Activated CD8-positive, alpha-beta memory T cell treated with anti-CD3 and anti-CD28 coated beads for 36 hours (primary cell): Measurements from ENCODE around the gene MEGF6. TPM values are rescaled to one million over a fixed set of nuclear protein-coding genes. Genes with fewer than 3 reads are reported as not detected.

Experiments used
- CTCF ChIA-PET: fragments of 350-600 bp; sonication (Branson Sonifier 250); formaldehyde crosslinking; loops from one replicate; lab custom pipeline; 2021; ENCODE audit warnings: antibody characterized with exemption; lab: Charles Lee
- POLR2A ChIA-PET: fragments of 350-600 bp; sonication (Branson Sonifier 250); formaldehyde crosslinking; loops from one replicate; lab custom pipeline; 2021; ENCODE audit warnings: antibody characterized with exemption; lab: Charles Lee
- total RNA-seq, 2 experiments: library from RNA; stranded (reverse); gene quantifications; one replicate each; pipeline ENCODE4 v1.2.3, GENCODE V29; 2021

Gene MEGF6
- total RNA-seq, 2 experiments from 2014 or later, result 1.3 to 1.6 TPM

DNA sequence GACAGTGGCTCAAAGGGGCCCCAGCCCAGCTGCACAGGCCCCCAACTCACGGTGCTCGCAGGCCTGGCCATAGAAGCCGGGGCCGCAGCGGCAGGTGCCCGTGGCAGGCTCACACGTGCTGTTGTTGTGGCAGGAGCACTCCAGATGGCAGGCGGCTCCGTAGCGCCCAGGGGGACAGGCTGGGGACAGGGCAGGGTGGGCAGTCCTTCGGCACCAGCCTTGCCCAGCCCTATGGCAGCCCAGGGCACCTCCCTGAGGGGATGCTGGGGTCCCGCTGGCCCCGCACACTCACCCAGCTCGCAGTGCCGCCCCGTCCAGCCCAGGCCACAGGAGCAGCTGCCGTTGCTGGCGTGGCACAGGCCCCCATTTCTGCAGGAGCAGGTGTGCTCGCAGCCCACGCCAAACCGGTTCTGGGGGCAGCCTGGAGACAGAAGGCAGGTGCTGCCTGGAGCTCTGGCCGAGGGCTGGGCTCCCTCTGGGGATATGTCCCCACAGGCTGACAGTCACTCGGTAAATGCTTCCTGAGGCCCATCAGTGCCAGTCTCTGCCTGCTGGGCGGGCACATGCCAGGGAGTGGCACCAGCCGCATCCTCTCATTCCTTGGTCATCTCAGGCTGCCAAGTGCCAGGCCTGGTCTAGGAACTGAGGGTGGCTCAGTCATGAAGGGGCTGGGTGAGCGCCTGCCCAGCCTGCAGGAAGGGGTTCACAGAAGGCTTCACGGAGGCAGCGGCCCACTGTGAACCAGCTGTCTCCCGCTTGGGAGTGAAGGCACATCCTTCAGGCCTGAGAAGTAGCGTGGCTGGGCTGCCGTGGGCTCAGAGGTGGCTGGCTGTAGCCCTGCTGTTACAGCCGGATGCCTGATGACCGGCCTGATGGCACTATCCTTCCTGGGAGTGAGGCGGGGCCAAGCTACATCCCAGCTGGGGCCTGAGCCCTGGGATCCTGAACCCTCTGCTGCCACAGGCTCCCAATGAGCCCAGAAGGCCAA lies 116.7 kb downstream of the MEGF6 start:
- POLR2A ChIA-PET, result no interaction called here
- CTCF ChIA-PET, result no interaction called here

- ChIA-PET POLR2A (no interaction called here), CTCF (interaction anchor here (0.8 to 1.5 kb wide), 4 partner anchors 21 to 232 kb away, joined by 3 to 6 read pairs (median 3); no protein-coding TSS in a partner anchor)
Measured at GRCh38 chr1:3492545-3493246, 118.6 kb downstream of the MEGF6 start.

DNA sequence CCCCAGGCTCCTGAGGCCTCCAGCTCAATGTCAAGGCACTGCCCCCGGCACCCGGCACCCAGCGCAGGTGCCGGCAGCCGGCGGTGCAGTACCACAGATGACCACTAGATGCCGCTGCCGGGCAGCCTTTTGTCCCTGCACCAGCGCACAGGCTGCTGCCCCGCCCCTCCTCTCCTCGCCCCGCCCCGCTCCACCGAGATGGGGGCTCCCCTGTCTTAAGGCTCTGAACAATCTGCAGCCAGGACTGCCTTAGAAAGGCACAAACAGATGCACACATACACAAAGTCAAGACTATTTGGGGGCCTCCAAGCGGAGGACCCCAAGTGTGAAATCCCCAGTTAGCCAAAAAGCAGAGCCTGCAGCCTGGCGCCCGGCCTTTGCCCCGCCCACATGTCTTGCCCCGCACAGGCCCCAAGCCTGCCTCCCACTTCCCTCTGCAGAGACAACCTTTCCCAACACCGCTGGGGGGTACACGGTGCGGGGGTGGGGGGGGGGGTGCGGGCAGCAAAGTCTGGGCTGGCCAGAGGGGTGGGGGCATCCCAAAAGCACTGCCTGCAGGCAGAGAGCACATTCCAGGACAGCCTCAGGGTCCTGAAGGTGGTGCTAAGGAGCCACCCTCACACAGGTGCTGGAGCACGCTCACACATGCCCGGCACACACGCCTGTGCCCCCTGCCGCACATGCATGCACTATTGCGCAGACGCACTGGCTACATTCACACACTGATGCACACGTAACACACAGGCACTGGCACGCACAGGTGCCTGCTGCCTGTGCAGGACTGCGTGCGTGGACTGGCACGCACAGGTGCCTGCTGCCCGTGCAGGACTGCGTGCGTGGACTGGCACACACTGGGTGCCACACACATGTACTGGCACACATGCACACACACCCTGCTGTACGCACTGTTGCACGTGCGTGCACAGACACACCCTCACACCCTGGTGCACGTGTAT lies 119.7 kb downstream of the MEGF6 start:
- POLR2A ChIA-PET, result interaction anchor here (0.5 kb wide), 1 partner anchor 391 kb away, joined by 3 read pairs; no protein-coding TSS in a partner anchor

DNA sequence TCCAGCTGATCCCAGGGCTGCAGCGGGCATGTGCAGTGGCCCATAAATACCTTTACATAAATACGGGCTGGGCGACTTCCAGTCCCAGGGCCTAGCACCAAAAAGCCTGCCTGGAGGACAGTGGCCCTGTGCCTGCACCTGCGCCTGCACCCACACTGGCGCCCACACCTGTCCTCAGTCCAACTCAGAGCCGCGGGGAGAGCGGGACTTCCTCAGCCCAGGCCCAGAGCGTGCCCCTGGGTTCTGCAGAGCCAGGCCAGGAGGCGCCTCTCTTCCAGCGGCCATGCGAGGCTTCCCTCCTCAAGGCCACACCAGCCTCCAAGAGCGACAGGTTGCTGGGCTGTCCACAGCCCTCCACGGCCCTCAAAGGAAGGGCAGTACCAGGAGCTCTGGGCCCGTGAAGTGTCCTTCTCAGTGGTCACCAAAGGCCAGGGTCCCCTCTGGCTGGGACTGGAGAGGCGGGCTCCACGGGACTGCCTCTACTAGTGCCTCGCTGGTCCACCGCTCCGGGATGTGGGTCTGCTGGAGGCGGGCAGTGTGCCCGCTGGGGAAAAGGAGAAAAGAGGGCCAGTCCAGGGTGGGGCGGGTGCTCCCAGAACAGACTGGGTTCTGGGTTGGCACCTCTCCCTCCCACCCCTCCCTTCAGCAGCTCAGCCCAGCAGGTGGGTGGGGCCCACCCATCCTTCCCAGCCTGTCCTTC lies 121.1 kb downstream of the MEGF6 start:
- POLR2A ChIA-PET, result no interaction called here
- CTCF ChIA-PET, result interaction anchor here (0.7 to 2.3 kb wide), 11 partner anchors 8 to 139 kb away, joined by 3 to 15 read pairs (median 4); no protein-coding TSS in a partner anchor

More for the DNA sequence above, 119.7 kb downstream of the MEGF6 start:
- CTCF ChIA-PET, result interaction anchor here (0.6 to 2.3 kb wide), 17 partner anchors 9 to 302 kb away, joined by 3 to 15 read pairs (median 3); no protein-coding TSS in a partner anchor

GRCh38 chr1:3488432-3488831 lies 122.9 kb downstream of the MEGF6 start:
- CTCF ChIA-PET, result interaction anchor here (1.1 to 1.8 kb wide), 3 partner anchors 35 to 132 kb away, joined by 3 to 5 read pairs (median 4); no protein-coding TSS in a partner anchor
- POLR2A ChIA-PET, result no interaction called here

DNA sequence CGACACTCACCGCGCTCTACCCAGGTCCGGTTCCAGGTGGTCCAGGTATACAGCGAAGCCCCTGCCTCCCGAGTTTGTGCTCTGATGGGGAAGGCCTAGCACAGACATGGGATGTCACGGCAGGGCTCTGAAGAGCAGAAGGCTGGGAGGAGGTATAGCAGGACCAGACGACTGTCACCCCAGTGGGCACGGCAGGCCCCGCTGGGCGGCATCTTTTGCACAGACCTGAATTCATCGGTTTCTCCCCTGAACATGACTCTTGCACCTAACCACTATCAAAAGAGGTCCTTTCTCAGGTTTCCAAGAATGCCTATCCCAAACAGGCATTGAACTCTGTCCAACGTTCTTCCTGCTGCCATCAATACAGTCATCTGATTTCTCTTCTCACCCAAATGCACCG lies 126.3 kb downstream of the MEGF6 start:
- POLR2A ChIA-PET, result no interaction called here

GRCh38 chr1:3483801-3484444 lies 127.4 kb downstream of the MEGF6 start:
- ChIA-PET CTCF (interaction anchor here (1.9 kb wide), 1 partner anchor 31 kb away, joined by 12 read pairs; no protein-coding TSS in a partner anchor), POLR2A (no interaction called here)

More for the DNA sequence above, 126.3 kb downstream of the MEGF6 start:
- CTCF ChIA-PET, result interaction anchor here (1.9 kb wide), 1 partner anchor 32 kb away, joined by 12 read pairs; no protein-coding TSS in a partner anchor

DNA sequence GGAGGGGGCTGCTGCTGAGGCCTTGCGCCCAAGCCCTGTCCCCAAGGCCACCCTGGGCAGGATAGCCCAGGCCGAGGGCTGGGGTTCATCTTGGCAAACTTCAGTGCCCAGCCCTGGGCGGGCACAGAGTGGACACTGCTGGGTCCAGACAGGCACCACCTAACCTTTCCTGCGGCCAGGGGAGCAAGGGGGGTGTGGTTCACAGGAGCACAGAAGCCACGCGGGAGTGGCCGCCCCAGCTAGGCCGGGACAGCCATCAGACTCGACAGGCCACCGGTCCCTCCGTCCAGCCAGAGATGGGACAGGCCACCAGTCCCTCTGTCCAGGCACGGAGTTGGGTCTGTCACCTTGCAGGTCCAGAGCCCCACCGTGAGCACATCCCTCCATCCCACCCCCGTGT lies 127.9 kb downstream of the MEGF6 start:
- ChIA-PET CTCF (interaction anchor here (0.6 to 3.8 kb wide), 2 partner anchors 30 to 1920 kb away, joined by 3 to 13 read pairs; partner anchors contain the start of gene ARHGEF16), POLR2A (no interaction called here)

GRCh38 chr1:3482378-3482849 lies 128.9 kb downstream of the MEGF6 start:
- ChIA-PET POLR2A (no interaction called here), CTCF (interaction anchor here (0.9 to 3.8 kb wide), 3 partner anchors 8 to 29 kb away, joined by 3 to 13 read pairs (median 3); partner anchors contain the start of gene ARHGEF16)

DNA sequence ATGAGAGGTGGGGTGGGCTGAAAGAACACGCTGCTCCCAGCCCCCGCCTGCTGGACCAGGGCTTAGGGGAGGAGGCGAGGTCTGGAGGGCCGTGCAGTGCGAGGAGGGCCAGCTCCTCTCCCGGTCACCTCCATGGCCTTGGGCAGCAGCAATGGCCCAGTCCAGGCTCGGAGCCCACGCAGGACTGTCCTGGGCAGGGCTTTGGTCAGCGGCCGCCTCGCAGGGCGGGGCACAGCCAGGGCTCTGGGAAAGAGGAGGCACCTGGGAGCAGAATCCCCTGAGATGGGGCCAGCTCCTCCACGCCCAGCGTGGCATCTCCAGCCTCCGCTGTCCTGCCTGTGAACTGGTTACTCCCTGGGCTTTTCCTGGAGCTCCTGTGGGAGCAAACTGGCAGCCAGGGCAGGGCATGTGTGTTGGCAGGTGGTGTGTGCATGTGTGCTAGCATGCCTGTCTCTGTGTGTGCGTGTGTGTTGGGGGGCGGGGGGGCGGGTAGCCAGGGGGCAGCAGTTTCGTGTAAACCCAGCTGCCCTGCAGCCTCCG lies 129.4 kb downstream of the MEGF6 start:
- CTCF ChIA-PET, result interaction anchor here (0.6 to 3.8 kb wide), 4 partner anchors 9 to 137 kb away, joined by 3 to 13 read pairs (median 4); partner anchors contain the start of gene ARHGEF16

DNA sequence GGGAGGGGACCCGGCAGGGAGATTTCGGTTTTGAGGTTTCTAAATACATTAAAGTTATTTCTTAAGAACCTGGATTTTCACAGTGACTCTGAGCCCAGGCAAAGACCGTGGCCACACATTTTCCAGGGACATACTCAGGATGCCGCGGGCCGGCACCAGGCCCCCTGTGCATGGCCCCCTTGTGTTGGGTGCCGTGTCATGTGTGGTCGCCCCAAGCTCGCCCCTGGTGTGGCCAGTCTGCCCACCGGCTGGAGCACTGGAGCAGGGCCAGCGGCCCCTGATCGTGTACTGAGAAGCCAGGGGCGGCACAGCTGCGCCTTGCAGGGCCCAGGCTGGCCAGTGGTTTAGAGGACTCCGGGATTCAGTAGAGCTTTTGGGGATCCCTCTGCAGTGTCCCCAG lies 130.3 kb downstream of the MEGF6 start:
- CTCF ChIA-PET, result interaction anchor here (0.6 to 3.8 kb wide), 2 partner anchors 28 to 138 kb away, joined by 4 to 13 read pairs; partner anchors contain the start of gene ARHGEF16
- POLR2A ChIA-PET, result no interaction called here

More for the DNA sequence above, 129.4 kb downstream of the MEGF6 start:
- POLR2A ChIA-PET, result no interaction called here

GRCh38 chr1:3480369-3480719 lies 131.0 kb downstream of the MEGF6 start:
- POLR2A ChIA-PET, result no interaction called here
- CTCF ChIA-PET, result interaction anchor here (3.8 kb wide), 1 partner anchor 27 kb away, joined by 13 read pairs; the partner anchor contains the start of gene ARHGEF16

GRCh38 chr1:3479511-3480368 lies 131.6 kb downstream of the MEGF6 start:
- POLR2A ChIA-PET, result no interaction called here
- CTCF ChIA-PET, result interaction anchor here (3.8 kb wide), 1 partner anchor 26 kb away, joined by 13 read pairs; the partner anchor contains the start of gene ARHGEF16

DNA sequence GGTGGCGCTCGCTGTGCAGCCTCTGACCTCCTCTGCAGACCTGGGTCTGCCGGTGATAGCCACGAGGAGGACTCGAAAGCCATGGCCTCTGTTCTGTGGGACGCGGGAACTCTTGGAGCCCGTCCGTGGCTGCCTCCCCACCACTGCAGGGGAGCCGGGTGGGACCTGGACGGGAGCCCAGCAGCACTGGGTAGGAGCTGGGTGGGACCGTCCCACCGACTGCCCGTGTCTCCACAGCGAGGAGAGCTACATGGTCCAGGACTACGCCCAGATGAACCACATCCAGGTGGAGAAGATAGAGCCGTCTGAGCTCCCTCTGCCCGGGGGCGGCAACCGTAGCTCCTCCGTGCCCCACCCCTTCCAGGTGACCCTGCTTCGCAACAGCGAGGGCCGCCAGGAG lies 133.1 kb downstream of the MEGF6 start:
- ChIA-PET CTCF (interaction anchor here (1.0 kb wide), 1 partner anchor 25 kb away, joined by 3 read pairs; no protein-coding TSS in a partner anchor), POLR2A (no interaction called here)

- POLR2A ChIA-PET, result no interaction called here
- CTCF ChIA-PET, result interaction anchor here (1.0 kb wide), 1 partner anchor 24 kb away, joined by 3 read pairs; no protein-coding TSS in a partner anchor
Measured at GRCh38 chr1:3477241-3477995, 133.9 kb downstream of the MEGF6 start.
